Muscle of back (tissue), 11 donors: ENCODE data around the gene ADK. TPM values are rescaled to one million over a fixed set of nuclear protein-coding genes. Genes with fewer than 3 reads are reported as not detected.

Experiments used
- DNase-seq, 3 donors: peaks; one replicate each; pipeline versions ENCODE4 v3.0.0 to v3.0.0-alpha.2; 2013
- polyA plus RNA-seq, 10 donors: library from polyadenylated mRNA; unstranded; fragments of 120-200 nt; gene quantifications; one replicate each; pipeline ENCODE4 v1.2.1, GENCODE V29; 2013; ENCODE audit not compliant: insufficient read length in 10 of 10

Gene ADK
- polyA plus RNA-seq, 10 donors: 29.7 to 39.6 (median 34.0) TPM

DNA sequence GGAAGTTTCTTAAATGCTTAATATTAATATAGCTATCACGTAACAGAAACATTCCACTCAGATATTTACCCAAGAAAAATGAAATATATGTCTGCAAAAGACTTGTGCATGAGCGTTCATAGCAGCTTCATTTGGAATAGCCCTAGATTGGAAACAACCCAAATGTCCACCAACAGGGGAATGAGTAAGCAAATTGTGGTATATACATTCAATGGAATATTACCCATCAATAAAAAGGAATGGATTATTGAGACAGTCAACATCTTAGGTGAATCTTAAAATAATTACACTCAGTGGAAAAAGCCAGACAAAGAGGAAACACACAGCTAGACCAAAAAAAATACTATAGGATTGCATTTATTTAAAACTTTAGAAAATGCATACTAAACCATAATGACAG, 585.0 kb downstream of the ADK start:
- DNase-seq: no peak

DNA sequence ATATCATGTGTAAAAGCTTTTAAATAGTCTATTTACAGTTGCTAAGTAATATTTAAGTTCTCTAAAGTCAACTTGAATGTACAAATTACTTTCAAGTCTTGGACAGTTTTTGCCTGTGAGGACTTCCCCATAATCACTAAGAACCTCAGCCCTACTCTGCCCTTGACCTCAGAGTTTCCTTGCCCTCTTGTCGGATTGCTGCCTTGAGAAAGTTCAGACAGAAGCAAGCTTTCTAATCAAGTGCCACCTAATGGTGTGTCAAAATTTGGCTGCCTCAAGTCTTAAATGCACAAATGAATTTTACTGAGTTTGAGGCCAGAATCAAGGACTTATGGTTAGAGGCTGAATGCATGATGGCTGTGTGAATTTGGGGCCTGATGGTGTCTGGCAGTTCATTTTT, 587.0 kb downstream of the ADK start:
- DNase-seq: no peak

DNA sequence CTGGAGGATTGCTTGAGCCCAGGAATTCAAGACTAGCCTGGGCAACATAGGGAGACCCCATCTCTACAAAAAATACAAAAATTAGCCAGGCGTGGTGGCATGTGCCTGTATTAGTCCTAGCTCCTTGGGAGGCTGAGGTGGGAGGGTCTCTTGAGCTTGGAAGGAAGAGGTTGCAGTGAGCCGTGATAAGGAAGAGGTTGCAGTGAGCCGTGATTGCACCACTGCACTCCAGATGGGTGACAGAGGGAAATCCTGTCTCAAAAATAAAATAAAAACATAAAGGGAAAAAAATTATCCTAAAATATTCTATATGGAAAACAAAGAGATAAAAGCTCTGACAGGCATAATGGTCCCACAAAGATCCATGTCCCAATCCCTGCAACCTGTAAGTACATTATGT, 587.5 kb downstream of the ADK start:
- no peak for DNase-seq

DNA sequence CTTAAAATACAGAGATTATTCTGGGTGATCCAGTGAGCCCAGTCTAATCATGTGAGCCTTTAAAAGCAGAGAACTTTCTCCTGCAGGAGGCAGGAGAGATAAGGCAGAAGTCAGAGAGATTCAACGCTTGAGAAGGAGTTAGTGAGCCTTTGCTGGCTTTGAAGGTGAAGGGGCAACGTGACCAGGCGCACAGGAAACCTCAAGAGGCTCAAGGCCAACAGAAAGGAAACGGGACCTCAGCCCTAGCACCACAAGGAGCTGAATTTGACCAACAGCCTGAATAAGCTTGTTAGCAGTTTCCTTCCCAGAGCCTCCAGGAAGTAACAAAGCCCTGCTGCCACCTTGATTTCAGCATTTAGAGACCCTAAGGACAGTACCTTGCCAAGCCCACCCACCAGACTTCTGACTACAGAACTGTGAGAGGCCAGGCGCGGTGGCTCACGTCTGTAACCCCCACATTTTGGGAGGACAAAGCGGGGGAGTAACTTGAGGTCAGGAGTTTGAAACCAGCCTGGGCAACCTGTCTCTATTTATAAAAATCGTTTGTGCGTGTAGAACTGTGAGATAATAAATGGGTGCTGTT, 588.1 kb downstream of the ADK start:
- peak in 1 of 3 donors; percentile 39 for DNase-seq

DNA sequence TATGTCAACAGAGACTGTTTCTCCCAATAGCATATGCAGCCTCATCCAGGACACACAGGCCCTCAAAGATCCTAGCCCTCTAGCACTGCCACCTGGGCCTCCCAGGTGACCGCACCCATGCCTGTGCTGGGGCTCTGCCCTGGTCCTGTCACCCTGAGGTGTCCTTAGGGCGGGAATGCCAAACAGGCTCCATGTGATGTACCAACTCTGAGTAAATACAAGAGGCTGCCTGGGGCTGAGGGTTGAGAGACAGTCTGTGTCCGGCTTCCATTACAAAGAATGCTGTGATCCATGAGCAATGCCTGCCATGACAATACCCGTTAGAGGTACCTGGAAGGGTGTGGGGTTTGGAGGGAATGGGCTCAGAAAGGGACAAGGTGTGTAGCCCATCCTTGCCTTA, 592.4 kb downstream of the ADK start:
- DNase-seq: no peak

DNA sequence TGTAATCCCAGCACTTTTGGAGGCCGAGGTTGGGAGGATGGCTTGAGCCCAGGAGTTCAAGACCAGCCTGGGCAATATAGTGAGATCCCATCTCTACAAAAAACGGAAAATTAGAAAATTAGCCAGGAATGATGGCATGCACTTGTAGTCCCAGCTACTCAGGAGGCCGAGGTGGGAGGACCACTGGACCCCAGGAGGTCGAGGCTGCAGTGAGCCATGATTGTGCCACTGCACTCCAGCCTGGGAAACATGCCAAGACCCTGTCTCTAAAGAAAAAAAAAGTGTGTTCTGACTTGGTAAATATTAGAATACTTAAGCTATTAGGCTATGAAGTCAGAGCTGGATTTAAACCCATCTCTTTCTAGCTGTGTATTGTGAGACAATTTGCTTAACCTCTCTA, 594.4 kb downstream of the ADK start:
- DNase-seq: no peak

DNA sequence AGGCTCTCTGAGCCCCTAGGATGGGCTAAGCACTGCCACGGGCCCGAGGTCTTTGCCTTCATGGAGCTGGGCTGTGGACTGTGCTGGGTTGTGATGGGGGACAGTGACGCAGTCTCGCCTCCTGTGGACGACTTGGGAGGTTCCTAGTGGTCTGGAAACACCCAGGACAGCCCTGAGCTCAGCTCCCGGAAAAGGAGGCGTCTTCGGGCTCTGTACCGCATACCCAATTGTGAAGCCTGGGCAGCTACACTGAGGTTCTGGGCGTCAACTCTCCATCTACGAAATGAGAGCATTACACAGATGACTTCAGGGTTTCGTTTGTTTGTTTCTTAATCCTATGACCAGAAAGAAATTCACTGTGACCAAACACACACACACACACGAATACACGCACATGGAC, 595.8 kb downstream of the ADK start:
- DNase-seq: no peak

DNA sequence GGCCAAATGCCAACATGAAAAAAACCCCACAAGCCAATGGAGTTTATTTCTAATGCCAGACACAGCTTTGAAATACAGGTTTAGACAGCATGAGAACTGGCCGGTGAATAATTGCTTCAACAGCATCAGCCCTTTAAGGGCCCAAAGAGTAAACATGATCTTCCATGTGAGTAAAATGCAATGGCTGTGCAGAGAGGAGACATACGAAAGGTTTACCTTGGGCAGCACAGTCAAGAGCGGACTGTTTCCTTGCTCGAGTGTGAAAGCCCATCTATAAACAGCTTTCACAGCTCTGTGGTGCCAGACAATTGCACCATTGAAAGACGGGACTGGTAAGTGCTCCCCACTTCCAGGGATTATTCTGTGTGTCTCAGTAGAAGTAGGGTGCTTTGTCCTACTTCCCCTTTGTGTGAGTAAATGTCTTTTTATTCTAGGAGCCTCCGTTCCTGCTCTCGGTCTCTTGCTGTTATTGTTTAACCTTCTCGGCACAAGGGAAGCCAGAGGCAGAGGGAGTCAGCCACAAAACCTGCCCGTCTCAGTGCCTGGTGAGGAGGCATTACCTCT, 597.5 kb downstream of the ADK start:
- DNase-seq: no peak

DNA sequence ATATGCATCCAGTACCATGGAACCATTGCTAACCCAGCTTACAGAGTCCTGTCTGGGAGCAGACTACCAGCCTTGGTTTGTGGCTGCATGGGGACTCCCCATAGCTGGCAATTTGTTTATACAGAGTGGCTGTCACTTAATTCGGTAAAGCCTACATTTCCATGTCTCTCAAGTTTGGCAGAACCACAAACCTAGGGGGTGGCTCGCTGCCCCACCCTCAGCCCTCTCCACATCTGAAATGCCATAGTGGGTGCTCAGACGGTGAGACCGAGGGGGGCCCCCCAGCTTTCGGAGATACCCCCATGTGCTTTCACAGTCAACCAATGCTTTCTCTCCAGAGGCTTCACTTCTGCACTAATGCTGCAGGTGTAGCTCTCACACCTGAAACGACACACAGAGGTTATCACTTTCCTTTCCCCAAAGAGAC, 599.8 kb downstream of the ADK start:
- no peak for DNase-seq

DNA sequence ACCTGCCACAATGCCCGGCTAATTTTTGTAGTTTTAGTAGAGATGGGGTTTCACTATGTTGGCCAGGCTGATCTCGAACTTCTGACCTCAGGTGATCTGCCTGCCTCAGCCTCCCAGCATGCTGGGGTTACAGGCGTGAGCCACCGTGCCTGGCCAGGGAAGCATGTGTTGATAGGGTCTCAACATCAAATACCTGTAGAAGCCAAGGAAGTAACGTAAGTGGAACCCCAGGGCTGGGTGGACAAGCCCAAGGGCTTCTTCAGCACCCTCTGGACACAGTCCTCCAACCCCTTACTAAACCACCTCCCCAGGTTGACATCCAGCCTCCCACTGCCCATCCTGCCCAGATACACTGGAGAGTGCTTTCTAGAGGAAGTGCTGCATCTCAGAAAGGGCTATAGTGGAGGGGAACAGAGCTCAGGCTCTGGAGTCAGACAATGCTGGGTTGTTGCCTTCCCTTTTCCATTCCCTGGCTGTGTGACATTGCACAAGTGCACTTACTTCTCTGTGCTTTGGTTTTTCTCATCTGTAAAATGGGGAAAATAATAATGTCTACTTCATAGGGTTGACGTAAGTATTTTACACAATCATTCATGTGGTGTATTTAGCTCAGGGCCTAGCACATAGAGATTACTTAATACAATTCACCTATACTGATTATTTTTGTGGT, 601.5 kb downstream of the ADK start:
- DNase-seq: no peak

DNA sequence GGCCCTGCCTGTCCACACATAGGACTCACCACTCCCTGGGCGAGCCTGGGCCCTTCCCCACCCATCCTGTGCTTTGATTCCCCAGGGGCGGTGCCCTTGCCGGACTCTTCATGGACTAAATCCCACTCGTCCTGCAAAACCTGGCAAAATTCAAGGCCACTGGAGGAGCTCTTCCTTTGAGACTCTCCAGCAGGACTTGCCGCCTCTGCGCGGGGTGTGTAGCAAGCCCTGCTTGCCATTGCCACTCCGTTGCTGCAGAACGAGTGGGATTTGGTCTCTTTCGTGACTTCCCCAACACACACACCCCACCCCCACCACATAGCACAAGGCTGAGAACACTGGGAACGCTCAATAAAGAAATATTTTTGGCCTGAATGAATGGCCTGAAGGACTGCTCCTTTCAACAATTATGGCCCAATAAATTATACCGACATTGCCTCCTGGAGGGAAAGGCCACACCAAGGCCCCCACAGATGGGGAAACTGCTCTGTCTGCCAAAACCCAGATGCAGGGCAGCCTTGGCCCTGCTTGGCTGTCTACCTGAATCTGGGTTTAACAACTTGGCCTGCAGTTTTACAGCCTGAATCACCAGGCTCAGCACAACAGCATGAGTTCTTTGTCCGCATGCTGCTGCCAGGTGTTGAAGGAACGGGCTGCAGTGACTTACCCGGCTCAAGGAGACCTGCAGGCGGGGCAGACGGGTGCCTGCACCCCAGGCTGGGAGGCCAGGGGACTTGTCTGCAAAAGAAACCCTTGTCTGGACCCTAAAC, 602.6 kb downstream of the ADK start:
- peak; percentile 12 to 62 (median 57) for DNase-seq

DNA sequence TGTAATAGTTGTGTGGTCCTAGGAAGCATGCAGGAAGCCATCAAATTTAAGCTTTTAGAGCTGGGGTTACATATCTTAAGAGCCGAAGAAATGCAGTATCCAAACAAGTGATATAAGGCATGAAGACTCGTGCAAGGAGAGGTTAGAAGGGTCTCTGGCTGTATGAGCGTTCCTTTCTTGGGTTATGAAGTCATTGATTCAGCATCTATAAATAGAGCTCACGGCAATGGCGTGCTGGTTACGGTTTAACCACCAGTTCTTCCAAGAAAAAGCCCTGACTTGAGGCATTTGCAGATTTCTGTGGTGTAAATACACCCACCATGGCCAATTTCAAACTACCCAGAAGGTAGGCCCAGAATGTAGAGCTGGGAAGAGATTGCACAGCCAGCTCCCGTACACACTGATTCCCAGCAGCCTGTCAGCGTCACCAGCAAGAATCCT, 603.4 kb downstream of the ADK start:
- no peak for DNase-seq

DNA sequence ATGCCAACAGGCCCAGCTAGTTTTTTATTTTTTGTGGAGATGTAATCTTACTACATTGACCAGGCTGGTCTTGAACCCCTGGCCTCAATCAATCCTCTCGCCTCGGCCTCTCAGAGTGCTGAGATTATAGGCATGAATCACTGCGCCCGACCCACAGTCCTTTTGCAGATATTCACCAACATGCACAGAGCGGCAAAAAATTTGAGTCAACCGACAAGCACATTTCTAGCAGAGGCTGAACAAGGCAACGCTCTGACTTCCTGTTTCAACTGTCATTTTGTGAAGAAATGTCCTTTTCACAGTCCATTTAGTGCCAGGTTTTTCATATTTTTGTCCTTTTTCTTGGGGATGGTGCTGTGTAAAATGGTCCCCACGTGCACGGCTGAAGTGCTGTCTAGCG, 604.3 kb downstream of the ADK start:
- DNase-seq: no peak

Other genes with a start within 250 kb of the ADK start
- gene PLAU, start 240.1 kb upstream of the ADK start, polyA plus RNA-seq: 10 to 100 TPM; 22.4 to 39.2 (median 28.3) TPM
- gene VCL, start 153.1 kb upstream of the ADK start, polyA plus RNA-seq: 100 to 1,000 TPM; 113 to 182 (median 137) TPM
- gene AP3M1, start 393 bp upstream of the ADK start, polyA plus RNA-seq: 10 to 100 TPM; 31.9 to 43.6 (median 38.1) TPM